AG04450 (cell line): ENCODE measurements around the gene LEKR1. TPM values are rescaled to one million over a fixed set of nuclear protein-coding genes. Genes with fewer than 3 reads are reported as not detected.

Experiments used
- CTCF ChIA-PET: fragments of 300-600, 350-600 bp; formaldehyde crosslinking; extraction: SDS; loops from one replicate; lab custom pipeline; 2022; ENCODE audit warnings: antibody characterized with exemption, inconsistent platforms; lab: Charles Lee
- POLR2A ChIA-PET: fragments of 350-600 bp; formaldehyde crosslinking; extraction: SDS; loops from one replicate; lab custom pipeline; 2021; ENCODE audit warnings: antibody characterized with exemption, inconsistent platforms; lab: Yijun Ruan, JAX
- DNase-seq: peaks from one replicate; pipeline ENCODE4 v3.0.0-alpha.2; 2011; ENCODE audit warnings: low read depth, low spot score
- H3K27ac ChIP-seq: one replicate; pipeline ENCODE4 v1.5.1; 2012; ENCODE audit warnings: low read depth, low read length, control low read depth
- H3K27me3 ChIP-seq: one replicate; pipeline ENCODE4 v1.6.0; 2012; ENCODE audit warnings: low read length; ENCODE audit not compliant: control insufficient read depth, insufficient read depth
- H3K4me3 ChIP-seq: 2 replicates; pipeline ENCODE4 v1.5.1; 2011; ENCODE audit warnings: mild to moderate bottlenecking, low read depth, low read length, control low read depth
- H3K9me3 ChIP-seq: 2 replicates; pipeline ENCODE4 v1.5.1; 2012; ENCODE audit warnings: low read length; ENCODE audit not compliant: control insufficient read depth, insufficient read depth
- polyA plus RNA-seq: library from polyadenylated mRNA; depleted of rRNA; stranded (reverse); fragments of >200 nt; gene quantifications from 2 replicates; pipeline ENCODE4 v1.2.3, GENCODE V29; 2011
- TF ChIP-seq, protein P1 (sequence below): IDR thresholded peaks from 2 replicates; pipeline ENCODE4 v1.5.1; 2011; ENCODE audit warnings: low read depth, low read length, control low read depth, inconsistent platforms

LEKR1 gene
- polyA plus RNA-seq, 1 experiment = 0.26 TPM

DNA sequence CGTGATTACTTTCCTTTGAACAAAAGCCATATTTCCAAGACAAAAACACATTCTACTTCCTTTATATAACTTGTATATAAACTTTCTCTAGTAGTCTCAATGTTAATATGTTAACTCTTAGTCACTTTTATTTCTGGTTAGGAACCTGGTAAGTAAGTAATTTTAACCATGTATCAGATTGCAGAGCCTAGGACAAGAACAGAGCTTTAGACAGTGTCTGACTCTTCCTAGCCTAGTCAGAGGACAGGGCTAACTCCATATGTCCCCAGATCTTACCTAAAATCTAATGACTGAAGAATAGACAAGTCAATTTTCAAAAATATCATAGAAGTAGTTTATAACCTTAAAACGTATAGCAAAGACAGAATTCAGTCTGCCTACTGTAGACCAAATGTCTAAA, 8.3 kb downstream of the LEKR1 start:
- no peak overlapping the region for H3K4me3 ChIP-seq
- no peak for DNase-seq
- no peaks in the 10 kb centered on the region for H3K27me3 ChIP-seq
- ChIA-PET CTCF (no interaction called here), POLR2A (no interaction called here)
- TF ChIP-seq, protein P1, sequence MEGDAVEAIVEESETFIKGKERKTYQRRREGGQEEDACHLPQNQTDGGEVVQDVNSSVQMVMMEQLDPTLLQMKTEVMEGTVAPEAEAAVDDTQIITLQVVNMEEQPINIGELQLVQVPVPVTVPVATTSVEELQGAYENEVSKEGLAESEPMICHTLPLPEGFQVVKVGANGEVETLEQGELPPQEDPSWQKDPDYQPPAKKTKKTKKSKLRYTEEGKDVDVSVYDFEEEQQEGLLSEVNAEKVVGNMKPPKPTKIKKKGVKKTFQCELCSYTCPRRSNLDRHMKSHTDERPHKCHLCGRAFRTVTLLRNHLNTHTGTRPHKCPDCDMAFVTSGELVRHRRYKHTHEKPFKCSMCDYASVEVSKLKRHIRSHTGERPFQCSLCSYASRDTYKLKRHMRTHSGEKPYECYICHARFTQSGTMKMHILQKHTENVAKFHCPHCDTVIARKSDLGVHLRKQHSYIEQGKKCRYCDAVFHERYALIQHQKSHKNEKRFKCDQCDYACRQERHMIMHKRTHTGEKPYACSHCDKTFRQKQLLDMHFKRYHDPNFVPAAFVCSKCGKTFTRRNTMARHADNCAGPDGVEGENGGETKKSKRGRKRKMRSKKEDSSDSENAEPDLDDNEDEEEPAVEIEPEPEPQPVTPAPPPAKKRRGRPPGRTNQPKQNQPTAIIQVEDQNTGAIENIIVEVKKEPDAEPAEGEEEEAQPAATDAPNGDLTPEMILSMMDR = no peak
- no peaks in the 10 kb centered on the region for H3K9me3 ChIP-seq
- H3K27ac ChIP-seq = no peak overlapping the region

DNA sequence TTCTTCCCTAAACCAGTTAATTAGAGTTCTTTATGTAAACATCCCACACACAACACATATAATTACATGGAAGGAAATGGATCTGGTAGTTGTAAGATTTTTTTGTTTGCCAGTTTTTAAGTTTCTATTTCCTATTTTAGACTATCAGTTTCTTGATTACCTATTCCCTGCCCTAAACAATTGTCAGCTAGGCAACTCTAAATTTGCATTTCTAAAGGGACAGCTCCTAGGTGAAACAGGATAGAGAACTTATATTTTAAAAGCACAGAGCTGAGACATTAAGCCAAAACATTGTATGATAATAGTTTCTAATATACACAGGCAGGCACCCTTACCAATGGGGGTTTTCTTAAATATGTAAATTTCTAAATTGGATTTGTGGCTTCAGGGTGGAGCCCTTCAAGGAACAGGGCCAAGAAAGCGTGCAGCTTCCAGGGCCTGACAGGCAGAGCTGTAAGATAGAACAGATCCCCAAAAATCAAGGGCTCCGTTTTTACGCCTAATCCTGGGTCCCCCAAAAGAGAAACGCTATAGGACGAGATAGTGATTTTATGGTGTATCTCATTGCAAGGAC, 8.9 kb downstream of the LEKR1 start:
- H3K9me3 ChIP-seq = no peaks in the 10 kb centered on the region
- no peak overlapping the region for H3K27ac ChIP-seq
- ChIA-PET CTCF (interaction anchor here (1.8 kb wide), 1 partner anchor 247 kb away, joined by 7 read pairs; no protein-coding TSS in a partner anchor), POLR2A (no interaction called here)
- no peak for DNase-seq
- H3K27me3 ChIP-seq = no peaks in the 10 kb centered on the region
- no peak overlapping the region for H3K4me3 ChIP-seq
- TF ChIP-seq, protein P1 = no peak

DNA sequence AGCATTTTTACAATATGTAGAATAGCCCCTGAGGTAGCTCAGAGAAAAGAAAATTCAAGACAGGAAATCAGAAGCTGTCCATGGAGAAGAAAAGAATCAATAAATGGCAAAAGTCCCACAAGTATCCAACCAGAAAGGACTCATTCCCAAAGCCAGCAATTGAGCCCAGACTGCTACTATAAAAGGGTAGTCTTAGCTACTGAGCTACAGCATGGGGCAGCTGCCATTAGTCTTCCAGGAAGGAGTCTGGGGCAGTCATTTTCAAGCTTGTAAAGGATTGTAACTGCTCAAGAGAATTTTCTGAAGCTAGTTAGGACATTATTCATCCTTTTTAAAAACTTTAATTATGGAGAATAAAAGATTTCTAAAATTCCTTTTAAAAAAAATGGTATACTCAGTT, 10.5 kb downstream of the LEKR1 start:
- no peaks in the 10 kb centered on the region for H3K27me3 ChIP-seq
- H3K9me3 ChIP-seq = no peaks in the 10 kb centered on the region
- no peak overlapping the region for H3K4me3 ChIP-seq
- DNase-seq = no peak
- ChIA-PET CTCF (interaction anchor here (0.6 to 1.8 kb wide), 2 partner anchors 245 to 793 kb away, joined by 3 to 7 read pairs; no protein-coding TSS in a partner anchor), POLR2A (no interaction called here)
- TF ChIP-seq, protein P1 = no peak
- no peak overlapping the region for H3K27ac ChIP-seq

DNA sequence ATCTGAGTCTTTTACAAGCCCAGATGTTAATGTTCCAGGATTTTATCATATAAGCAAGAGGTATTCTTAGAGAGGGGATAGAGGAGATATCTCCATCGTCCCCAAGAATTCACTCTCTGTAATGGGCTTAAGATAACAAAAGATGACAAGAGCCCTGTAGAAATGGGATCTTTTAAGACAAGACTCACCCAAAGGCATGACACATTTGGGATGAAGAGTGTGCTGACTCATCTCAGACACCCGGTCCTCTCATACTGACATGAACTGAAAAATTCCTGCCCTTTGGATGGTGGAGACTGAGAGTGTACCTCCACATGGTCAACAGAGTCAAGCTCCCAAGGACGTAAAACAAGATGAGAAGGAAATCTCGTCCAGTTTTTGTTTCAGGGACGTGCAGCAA, 11.0 kb downstream of the LEKR1 start:
- TF ChIP-seq, protein P1 = no peak
- POLR2A ChIA-PET = no interaction called here
- H3K9me3 ChIP-seq = no peaks in the 10 kb centered on the region
- H3K4me3 ChIP-seq = no peak overlapping the region
- DNase-seq = no peak
- H3K27ac ChIP-seq = no peak overlapping the region
- no peaks in the 10 kb centered on the region for H3K27me3 ChIP-seq
- CTCF ChIA-PET = interaction anchor here (0.6 kb wide), 1 partner anchor 794 kb away, joined by 3 read pairs; no protein-coding TSS in a partner anchor

DNA sequence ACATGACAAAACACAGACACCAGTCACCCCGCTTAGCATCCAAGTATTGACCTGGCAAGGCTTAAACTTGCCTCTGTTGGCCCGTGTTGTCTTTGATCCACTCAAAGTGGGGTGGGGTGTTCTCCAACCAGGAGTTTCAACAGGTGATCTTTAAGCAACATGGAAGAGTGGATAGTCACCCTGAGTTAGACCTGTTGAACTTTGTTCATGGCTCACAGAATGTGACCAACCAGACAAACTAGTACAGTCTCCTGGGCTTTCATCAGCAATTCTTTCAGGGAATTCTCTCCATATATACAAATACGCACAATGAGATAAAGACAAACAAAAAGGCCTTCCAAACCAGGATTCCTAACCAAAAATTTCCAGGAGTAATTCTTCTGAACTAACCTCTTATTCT, 11.9 kb downstream of the LEKR1 start:
- DNase-seq = no peak
- no peaks in the 10 kb centered on the region for H3K9me3 ChIP-seq
- ChIA-PET POLR2A (no interaction called here), CTCF (no interaction called here)
- H3K4me3 ChIP-seq = no peak overlapping the region
- H3K27me3 ChIP-seq = no peaks in the 10 kb centered on the region
- TF ChIP-seq, protein P1 = no peak
- no peak overlapping the region for H3K27ac ChIP-seq
